GM19395 (cell line): ENCODE data around the gene MYCN.

ENCODE experiments used
- ATAC-seq: cut with Tn5 transposase; IDR thresholded peaks from one replicate; pipeline ENCODE4 v1.9.1; 2021; ENCODE audit warnings: mild to moderate bottlenecking, moderate library complexity; ENCODE audit not compliant: unreplicated experiment

Gene MYCN

DNA sequence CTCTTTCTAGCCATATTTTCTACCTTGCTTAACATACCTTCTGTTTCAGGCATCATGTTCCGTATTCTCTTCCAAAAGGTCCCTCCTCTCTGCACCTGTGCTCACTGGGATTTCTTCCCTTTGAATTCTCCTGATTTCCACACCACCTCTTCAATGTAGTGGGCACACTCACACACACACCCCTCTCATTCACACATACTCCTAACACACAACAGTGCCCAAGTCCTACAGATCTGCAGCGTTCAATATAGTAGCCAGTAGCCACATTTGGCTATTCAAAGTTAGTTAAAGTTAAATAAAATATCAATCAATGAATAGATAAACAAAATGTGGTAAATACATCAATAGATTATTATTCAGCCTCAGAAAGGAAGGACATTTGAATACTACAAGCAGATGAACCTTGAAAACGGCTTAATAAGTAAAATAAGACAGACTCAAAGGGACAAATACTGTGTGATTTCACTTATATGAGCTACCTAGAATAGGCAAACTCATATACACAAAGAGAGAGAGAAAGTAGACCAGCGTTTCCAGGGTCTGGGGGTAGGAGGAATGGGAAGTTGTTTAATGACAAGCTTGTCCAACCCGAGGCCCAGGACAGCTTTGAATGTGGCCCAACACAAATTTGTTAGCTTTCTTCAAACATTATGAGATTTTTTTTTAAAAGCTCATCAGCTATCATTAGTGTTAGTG is 34.4 kb downstream of the MYCN start:
- no peak for ATAC-seq

DNA sequence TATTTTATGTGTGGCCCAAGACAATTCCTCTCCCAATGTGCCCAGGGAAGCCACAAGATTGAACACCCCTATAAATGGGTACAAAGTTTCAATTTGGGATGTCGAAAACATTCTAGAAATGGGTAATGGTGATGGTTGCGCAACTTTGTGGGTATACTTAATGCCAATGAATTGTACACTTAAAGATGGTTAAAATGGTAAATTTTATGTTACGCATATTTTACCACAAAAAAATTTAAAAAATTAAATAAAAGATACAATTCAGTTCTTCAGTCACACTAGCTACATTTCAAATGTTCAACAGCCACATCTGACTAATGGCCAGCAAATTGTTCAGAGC is 34.9 kb downstream of the MYCN start:
- ATAC-seq: no peak

DNA sequence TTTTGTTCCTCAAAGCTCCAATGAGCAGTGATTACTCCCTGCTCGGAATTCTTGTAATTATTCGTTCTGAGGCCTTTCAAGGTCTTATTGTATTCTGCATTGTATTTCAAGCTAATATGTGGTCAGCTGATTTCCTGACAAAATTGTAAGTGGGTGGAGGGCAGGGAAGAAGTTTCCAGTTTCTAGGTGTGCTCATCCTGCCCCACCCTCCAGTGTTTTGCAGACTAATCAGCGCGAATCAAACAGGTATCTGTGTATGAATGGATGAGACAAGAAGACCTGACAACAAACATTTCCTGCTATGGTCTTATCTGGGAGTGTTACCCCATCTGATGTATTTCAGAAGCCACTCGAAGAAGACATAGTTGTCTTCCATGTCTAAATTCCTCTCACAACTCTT is 35.3 kb downstream of the MYCN start:
- ATAC-seq: no peak

DNA sequence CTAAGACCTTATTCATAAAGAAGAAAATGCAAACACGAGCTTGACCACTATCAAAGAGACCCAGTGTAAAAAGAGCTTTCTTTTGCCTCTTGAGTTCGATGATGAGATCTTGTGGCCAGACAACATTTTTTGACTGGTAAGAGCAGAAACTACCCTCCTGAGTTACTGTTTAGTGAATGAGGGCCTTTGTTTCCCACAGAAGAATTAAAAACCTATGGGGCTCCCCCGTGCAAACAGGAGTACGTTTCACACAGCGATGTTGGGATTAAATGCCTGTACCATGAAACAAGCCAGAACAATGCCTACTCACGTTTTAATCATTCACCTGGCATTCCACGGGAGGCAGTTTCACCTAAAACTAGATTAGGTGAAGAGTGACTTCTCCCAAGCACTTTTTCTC is 36.0 kb downstream of the MYCN start:
- no peak for ATAC-seq

DNA sequence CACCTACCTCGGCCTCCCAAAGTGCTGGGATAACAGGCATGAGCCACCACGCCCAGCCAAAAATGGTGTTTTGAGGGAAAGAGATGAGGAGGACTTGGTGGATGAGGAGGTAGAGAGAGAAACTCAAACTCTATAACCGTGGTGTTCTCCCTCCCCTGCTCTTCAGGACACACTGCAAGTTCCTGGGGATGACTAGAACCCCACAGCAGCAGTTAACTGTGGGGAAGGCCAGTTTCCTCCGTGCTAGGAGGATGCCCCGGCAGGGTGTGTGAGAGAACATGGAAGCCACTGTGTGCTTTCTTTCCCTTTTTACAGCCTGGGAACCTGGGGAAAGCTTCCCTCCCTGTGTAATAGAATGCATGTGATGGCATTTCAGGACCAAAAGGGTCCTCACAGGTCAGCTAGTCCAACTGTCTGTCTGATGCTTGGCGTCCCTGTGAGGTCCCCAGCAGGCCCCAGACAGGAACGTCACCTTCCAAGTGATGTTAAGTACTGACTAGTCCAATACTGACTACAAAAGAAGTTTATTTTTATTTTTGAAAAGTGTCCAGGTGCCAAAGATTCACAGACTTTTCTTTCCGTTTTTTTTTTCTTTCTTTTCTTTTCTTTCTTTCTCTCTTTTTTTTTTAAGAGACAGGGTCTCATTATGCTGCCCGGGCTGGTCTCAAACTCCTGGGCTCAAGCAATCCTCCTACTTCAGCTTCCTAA is 38.9 kb downstream of the MYCN start:
- no peak for ATAC-seq

DNA sequence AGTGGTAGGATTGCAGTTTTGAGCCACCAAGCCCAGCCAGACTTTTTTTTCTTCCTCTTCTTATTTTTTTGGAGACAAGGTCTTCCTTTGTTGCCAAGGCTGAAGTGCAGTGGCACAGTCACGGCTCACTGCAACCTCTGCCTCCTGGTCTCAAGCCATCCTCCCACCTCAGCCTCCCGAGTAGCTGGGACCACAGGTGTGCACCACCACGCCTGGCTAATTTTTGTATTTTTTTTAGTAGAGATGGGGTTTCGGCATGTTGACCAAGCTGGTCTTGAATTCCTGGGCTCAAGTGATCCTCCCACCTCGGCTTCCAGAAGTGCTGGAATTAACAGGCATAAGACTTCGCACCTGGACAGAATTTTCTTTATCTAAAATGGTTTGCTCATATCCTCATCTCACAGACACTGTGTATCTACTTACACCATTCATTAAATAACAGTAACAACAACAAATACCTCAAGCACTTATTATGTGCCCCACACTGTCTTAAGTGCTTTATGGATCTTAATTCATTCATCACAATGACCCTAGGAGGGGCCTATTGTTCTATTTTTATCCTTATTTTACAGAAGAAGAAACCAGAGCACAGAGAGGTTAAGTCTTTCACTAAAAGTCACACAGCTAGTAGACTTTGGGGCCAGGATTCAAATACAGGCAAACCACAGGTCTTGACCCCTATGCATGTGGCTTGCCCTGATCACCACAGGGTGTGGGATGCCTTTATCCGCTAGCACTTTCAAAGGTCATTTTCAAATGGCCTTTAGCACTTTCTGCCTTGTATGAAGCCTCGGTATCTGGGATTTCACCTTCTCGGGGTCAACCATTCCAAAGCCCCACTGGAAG is 39.6 kb downstream of the MYCN start:
- no peak for ATAC-seq

DNA sequence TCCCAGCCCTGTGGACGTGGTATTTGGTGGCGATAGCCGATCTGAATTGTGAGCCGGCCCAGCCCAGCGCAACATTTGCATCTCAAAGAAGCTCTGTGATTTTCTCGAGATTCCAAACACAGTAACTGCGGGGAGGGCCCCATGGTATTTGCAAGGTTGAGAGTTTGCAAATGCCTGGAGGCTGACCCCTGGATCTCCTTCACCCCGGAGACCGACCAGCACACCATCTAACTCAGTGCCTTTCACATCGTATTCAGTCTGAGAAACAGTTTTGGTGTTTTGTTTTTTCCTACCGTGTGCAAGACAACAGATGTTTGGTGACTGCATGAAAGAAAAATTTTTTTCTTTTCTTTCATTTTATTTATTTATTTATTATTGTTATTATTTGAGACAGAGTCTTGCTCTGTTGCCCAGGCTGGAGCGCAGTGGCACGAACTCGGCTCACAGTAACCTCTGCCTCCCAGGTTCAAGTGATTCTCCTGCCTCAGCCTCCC is 40.3 kb downstream of the MYCN start:
- no peak for ATAC-seq

DNA sequence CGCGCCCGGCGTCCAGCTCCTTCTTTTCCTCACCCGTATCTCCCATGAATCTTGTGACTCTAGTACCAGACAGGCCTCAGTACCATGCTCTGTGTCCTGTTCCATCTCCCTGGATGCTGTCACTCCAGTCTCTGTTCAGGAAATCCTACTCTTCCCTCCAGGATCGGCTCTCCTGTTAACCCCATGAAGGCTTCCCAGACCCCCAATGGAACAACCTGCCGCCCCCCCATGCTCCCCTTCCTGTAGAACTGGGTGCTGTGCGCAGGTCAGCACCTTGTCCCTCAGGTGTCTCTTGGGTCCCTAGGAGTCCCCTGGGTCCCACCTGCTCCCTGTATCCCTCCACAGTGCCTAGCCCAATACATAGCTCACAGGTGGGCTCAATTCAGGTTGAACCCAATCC is 41.3 kb downstream of the MYCN start:
- ATAC-seq: no peak

DNA sequence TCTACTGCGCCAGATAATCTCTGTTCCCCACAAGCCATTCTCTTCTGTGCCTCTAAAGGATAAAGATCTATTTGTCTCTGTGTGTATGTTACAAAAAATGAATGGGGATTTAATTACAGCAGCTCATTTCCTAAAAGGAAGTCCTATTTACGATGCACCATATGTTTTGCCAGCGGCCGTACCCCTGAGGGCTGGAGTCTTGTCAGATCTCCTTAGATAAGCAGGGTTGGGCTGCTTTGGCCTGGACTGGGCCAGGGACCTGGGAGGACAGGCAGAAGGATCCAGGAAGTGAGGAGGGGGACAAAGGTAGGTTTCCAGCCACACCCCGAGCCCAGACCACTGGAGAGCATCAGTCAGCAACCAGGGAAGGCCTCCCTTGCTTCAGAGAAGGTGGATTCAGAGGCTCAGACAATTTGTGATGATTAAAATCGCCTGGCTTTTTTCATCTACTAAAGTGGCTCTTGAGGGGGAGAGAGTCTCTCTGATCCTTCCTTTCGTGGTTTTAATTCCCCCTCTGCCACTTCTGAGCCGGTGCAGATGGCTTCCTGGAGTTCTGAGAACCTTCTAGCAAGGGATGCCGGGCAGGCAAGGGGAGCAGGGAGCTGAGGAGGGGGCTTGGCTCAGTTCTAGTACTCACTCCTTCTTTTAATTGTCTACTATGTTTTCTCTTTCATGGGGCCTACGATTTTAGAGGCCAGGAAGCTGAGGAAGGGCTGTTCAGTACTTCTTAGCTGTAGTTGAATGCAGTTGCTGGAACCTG is 42.1 kb downstream of the MYCN start:
- ATAC-seq: no peak

DNA sequence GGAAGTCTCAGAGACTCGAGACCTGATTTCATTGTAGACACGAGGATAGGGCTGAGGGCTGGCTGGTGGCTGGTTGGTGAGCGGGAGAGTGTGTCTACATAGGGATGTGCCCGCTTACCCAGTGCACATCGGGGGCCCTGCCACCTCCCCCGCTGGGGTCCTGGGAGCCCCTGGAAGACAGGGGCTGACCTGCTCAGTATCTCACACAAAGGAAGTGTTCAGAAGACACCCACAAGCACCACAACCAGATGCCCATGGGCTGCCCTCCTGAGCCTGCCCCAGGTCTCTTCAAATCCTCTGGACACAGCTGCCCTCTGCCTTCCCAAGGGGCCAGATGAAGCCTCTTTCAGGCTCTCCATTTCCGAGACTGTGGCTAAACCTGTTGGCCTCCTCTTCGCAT is 43.1 kb downstream of the MYCN start:
- no peak for ATAC-seq

DNA sequence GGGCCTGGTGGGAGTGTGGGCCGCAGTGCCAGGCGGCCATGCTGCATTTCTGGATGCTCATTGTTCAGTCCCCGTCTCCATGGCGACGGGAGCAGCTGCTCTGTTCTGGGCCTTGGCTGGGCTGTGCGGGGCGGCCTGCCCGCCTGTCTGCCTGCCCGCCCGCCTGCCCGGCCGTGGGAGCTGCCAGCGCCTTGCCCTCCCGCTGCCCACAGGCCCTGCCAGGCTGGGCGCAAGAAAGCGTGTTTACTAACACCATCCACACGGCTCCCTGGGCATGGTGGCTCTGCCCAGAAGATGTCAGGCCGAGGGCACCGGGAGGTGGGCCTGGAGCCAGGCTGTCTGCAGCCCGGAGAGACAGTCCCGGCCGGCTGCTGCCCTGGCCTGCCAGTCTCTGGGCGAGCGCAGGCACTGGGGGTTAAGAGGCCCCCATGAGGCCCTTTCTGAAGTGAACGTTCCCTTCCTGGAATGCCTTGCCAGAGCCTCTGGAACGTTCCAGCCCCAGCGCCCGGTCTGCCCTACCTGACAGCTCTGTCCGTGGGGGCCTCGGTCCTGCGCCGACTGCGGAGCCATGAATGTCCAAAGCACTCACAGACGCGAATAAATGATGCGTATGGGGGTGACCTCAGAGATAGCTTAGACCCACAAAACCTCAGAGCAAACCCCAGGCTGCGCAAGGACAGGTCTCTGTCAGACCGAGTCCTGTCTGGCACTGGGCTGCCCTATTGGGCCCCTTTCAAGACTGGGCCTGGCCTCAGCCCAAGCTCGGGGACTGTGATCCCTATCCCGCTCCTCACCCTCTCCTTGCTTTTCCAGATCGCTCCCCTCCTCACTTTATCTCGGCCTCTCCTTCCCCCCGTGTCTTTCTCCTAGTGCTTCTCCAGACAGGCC is 44.3 kb downstream of the MYCN start:
- no peak for ATAC-seq

DNA sequence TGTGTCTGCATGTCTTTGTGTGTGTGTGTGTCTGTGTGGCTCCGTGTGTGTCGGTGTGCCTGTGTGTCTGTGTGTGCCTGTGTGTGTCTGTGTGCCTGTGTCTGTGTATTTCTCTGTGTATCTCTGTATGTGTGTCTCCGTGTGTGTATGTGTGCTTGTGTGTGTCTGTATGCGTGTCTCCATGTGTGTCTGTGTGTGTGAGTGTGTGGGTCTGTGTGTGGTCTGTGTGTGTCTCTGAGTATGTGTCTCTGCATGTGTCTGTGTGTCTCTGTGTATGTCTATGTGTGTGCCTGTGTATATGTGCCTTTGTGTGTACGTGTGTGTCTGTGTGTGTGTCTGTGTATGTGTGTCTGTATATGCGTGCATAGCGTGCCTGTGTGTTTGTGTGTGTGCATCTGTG is 45.2 kb downstream of the MYCN start:
- ATAC-seq: no peak

DNA sequence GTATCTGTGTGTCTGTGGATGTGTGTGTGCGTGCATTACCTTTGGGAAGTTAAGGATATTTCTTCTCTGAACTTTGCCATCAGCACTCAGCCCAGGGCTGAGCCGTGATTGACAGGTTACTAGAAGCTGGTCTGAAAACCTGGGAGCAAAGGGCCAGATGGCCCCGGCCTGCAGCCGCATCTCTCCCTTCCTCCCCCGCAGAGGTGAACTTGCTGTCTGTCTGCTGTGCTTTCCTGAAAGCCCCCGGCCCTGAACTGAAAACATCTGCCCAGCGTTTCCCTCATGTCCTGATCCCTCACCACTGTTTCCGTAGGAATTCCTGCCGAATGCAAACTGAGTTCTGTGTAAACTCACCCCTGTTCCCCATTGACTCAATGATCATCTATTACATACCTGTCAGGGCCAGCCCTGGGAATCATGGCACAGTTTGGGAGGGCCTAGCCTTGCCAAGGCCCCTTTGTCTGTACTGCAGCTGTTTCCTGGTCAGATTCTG is 45.8 kb downstream of the MYCN start:
- no peak for ATAC-seq

DNA sequence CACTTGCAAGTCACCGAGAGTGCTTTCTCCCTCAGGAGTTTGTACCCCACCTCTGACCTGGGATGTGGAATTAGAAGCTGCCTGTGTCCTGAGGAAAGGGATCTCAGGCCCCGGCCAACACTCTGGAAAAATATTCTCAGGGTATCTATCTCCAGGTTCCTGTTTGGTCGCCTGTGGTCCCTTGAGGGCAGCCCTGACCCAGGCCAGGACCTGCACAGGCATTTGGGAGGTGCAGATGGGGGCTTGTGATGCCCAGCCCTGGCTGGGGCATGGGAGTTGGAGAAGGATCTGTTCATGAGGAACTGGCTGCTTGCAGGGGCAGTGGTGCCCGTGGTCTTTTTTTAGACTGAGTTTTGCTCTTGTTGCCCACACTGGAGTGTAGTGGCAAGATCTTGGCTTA is 46.3 kb downstream of the MYCN start:
- ATAC-seq: no peak

DNA sequence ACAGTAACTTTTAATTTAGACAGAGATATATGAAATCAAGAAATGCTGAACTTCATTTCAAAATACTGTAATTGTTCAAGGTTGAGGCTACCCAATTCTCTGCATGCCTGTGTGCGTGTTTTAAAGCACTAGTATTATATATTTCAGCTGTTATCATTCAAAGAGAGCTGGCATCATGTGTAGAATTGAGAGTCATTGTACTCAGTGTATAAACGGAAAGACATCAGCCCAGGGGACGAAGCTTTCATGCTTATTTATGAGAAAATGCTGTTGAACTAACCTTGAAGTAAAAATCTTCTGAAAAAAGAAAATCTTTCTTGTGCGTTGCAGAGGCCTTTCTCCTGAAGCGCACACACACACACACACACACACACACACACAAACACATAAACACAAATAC is 48.4 kb downstream of the MYCN start:
- no peak for ATAC-seq

DNA sequence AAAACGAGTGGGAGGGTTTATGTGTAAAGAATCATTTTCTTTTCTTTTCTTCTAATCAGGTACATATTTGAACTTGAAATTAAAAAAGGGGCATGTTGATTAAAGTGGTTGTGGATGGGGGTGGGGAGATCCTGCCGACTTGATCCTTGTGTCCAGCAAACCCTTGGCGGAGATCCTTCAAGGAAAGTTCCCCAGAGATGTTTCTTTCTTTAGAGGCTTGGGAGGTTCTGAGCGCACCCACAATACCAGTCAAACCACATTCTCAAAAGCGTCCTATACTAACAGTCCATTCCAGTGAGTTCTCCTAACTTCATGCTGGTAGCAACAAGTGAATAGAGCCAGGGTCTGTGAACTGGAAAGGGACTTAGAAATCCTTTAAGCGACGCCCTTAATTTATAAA is 49.2 kb downstream of the MYCN start:
- no peak for ATAC-seq

DNA sequence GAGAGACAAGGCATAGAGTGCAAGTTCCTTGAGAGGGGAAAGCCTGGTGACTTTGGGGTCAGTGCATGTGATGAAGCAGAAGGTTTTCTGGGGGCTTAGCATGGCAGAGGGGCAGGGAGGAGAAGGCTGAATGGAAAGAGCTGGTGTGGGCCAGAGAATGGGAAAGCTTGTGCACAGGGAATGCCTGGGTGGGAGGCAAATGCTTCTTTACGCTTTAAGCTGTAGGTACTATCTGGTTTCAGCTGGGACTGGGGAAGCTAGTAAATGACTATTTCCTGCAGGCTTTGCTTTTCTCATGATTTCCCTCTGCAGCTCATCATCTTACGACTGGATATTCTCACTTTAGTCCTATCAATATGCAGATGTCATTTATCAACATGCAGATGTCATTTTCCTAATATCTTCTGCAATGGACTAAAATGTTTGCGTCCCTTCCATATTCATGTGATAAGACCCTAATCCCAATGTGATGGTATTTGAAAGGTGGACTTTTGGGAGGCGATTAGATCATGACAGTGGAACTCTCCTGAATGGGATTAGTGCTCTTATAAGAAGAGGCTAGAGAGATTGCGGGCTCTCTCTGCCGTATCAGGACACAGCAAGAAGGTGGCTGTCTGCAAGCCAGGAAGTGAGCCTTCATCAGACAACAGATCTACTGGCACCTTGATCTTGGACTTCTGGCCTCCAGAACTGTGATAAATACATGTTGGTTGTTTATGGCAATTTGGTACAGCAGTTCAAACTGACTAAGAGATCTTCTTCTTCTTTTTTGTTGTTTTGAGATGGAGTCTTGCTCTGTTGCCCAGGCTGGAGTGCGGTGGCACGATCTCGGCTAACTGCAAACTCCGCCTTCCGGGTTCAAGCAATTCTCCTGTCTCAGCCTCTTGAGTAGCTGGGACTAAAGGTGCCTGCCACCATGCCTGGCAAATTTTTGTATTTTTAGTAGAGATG is 50.1 kb downstream of the MYCN start:
- no peak for ATAC-seq

DNA sequence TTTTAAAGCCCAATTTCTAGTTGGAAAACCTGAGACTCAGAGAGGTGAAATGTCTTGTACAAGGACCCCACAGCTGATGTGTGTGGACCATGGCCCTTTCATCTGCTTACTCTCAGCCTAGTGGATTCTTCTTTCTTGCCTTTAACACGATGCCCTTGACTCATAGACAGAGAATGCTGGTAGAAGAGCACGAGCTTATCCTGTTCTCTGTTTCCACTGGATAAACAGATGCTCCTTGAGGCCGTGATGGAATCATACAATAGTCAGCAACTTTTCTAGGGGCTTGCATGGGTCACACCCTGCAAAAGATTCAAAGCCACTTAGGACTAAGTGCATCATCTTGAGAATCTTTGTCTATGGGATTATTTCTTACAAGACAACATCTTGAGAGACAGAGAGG is 50.9 kb downstream of the MYCN start:
- ATAC-seq: no peak
